GM18517 (cell line): ENCODE data around the gene KCNQ1OT1.

Experiments
- ATAC-seq: cut with Tn5 transposase; IDR thresholded peaks from one replicate; pipeline ENCODE4 v1.9.1; 2021; ENCODE audit warnings: mild to moderate bottlenecking, moderate library complexity; ENCODE audit not compliant: unreplicated experiment

KCNQ1OT1 gene

DNA sequence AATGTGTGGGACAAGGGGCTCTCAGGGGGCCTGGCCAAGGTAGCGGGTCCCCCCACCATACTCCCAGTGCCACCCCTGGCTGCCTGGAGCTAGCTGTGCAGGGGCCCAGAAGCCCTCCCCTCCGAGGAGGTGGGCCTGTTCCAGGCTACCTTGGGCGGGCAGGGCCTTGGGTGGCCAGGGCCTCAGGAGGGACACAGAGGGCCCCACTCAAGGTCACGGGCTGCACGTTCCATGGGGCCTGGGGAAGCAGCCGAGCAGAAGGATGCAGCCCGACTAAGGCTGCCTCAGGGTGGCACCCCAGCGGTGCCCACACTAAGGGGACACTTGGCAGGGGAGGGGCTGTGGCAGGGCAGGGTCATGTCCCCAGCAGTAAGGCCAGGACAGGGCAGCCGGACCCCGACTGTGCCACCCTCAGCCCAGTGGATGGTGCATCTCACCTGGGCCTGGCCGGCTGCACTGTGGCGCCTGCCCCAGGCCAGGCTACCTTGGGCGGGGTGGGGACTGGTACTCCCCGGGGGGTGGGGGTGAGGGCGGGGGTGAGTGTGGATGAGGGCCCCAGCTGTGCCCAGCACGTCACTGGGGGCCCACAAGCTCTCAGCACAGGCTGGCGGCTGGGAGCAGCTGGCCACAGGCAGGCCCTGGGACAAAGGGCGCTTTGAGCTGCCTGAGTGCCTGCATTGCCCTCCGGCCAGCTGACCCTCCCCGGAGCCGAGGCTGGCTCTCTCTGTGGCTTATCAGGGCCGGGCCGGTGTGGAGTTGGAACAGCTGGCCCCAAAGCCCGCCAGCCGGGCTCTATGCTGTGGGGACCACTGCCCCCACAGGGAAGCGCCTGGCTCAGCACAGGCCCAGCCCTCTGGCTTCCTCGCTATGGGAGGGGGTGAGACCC lies 137.9 kb downstream of the KCNQ1OT1 start:
- no peak for ATAC-seq

DNA sequence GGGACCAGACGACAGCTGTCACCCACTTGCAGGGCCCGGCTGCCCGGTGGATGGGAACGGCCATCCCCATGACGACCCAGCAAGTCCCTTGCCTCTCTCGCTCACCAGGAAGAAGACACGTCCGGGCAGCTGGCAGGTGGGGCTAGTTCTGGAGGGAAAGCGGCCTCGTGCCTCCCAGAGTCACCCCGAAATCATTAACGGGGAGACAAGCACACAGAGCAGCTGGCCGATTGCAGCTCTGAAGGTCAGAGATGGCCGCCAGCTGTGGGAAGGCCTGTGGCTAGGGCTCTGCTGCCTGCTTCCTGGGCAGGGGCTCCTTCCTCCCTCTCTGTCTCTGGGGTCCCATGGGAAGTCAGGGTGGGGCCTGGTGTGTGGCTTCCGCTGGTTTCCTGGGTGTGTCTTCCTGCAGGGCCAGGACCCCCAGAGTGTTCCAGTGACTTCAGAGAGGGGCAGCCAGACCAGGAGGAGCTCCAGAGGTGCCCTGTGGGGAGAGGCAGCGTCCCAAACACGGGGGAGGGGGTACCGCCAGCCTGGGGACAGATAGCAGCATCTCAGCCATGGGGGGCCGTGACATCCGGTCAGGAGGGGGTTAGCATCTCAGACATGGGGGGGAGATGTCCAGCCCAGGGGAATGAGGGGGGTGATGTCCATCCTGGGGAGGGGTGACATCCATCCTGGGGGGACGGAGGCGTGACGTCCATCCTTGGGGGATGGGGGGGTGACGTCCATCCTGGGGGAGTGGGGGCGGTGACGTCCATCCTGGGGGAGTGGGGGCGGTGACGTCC lies 140.1 kb downstream of the KCNQ1OT1 start:
- no peak for ATAC-seq

DNA sequence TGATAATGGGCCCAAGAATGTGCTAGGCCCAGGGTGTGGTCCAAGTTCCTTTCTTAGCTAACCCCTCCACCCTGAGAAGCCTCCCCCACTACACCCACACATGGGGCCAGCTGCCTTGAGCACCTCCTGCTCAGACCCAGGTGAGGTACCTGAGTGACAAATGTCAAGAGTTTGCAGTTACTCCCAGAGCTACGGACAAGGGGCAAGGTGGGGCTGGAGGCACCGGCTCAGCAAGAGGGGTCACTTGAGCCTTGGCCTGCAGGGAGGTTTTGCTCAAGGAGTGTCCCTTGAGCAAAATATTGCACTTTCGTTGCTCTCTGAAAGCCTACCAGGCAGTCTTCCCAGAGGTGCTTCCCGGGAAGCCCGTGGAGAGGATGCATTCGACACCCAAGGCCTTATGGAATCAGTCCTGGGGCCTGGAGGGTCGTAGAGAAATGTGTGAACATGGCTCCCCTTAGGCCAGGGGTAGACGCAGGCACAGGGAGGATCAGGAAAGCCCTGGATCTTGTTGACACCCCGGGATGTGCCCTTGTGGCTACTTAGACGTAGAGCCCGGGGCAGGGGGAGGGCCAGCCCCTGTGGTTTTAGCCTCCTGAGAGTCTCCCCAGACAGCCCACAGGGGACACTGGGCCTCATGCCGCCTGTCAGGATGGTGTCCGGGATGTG lies 140.8 kb downstream of the KCNQ1OT1 start:
- no peak for ATAC-seq

DNA sequence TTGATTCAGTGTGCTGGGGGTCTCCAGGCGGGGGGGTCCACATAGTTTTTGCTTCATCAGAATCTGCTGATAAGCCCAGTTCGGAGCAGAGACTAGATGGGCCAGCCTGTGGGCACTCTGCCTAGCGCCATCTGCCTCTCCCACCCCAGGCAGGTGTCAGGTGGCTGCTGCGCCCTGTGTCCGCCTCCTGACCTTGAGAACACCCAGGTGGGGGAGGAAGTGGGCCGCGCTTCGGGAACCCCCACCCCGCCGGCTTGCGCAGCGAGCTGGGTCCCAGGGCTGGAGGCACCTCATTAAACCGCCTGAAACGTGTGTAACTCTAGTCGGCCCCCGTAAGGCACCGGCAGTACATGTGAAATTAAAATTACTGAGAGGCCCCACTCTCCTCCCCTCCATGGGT lies 141.4 kb downstream of the KCNQ1OT1 start:
- ATAC-seq, result no peak
